ENCODE results near the gene ANKFY1. TPM values are rescaled to one million over a fixed set of nuclear protein-coding genes. Genes with fewer than 3 reads are reported as not detected.

The ANKFY1 gene
- total RNA-seq, 1 experiment from 2014 or later: 18.5 TPM

DNA sequence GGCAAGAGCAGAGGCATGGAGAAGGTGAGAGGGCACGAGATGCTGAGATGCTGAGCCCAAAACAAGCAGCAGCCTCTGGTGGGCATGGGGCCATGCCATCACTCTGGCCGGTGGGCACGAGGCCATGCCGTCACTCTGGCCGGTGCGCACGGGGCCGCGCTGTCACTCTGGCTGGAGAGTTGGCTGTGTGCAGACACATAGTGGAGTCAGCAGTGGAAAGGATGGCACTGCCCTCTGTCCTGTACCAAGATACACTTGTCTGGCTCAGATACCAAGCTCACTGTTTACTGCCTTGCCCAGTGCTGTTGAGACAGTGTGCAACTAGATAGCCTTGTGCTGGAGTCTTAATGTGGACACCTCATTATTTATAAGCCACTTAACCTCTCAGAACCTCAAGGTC lies 75.7 kb downstream of the ANKFY1 start:
- Histone ChIP-seq H3K4me1 (ENCODE audit: insufficient read depth, low read length) (no peaks in the 10 kb centered on the region), H4K20me1 (ENCODE audit: low read length) (no peaks in the 10 kb centered on the region), H3K27me3 (ENCODE audit: low read length) (no peaks in the 10 kb centered on the region), H3K27ac (ENCODE audit: low read length) (no peak overlapping the region), H3K9ac (ENCODE audit: low read length) (no peak overlapping the region), H3K4me3 (ENCODE audit: low read length) (no peak overlapping the region), H3K9me3 (ENCODE audit: low read length) (no peaks in the 10 kb centered on the region), H3F3A (ENCODE audit: low read length, unreplicated experiment) (no peaks in the 10 kb centered on the region), H3K79me2 (ENCODE audit: low read length) (no peaks in the 10 kb centered on the region), H2AFZ (ENCODE audit: low read length) (no peak overlapping the region), H3K36me3 (ENCODE audit: low read depth, low read length) (no peaks in the 10 kb centered on the region; the same call in none of the 2 replicates), H3K9me2 (replicated peaks; ENCODE audit: low read length) (no peaks in the 10 kb centered on the region), H3K4me2 (ENCODE audit: low read length) (no peak overlapping the region)
- DNase-seq: no peak
- intact Hi-C loops (cut with micrococcal nuclease): no loop called here
- BruUV-seq (replicated peaks): no TSS peak
- TF ChIP-seq EZH2phosphoT487 (IDR thresholded peaks at IDR 0.05; ENCODE audit: borderline replicate concordance, low read length): no peak
- TF ChIP-seq EZH2 (IDR thresholded peaks at IDR 0.05; ENCODE audit: low read length, unreplicated experiment): no peak
- TF ChIP-seq, protein P1, sequence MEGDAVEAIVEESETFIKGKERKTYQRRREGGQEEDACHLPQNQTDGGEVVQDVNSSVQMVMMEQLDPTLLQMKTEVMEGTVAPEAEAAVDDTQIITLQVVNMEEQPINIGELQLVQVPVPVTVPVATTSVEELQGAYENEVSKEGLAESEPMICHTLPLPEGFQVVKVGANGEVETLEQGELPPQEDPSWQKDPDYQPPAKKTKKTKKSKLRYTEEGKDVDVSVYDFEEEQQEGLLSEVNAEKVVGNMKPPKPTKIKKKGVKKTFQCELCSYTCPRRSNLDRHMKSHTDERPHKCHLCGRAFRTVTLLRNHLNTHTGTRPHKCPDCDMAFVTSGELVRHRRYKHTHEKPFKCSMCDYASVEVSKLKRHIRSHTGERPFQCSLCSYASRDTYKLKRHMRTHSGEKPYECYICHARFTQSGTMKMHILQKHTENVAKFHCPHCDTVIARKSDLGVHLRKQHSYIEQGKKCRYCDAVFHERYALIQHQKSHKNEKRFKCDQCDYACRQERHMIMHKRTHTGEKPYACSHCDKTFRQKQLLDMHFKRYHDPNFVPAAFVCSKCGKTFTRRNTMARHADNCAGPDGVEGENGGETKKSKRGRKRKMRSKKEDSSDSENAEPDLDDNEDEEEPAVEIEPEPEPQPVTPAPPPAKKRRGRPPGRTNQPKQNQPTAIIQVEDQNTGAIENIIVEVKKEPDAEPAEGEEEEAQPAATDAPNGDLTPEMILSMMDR (conservative IDR thresholded peaks at IDR 0.05; ENCODE audit: low read depth, low read length): no peak
- ATAC-seq: no peak
- ChIA-PET CTCF (no interaction called here), POLR2A (ENCODE audit: unreplicated experiment) (no interaction called here)

DNA sequence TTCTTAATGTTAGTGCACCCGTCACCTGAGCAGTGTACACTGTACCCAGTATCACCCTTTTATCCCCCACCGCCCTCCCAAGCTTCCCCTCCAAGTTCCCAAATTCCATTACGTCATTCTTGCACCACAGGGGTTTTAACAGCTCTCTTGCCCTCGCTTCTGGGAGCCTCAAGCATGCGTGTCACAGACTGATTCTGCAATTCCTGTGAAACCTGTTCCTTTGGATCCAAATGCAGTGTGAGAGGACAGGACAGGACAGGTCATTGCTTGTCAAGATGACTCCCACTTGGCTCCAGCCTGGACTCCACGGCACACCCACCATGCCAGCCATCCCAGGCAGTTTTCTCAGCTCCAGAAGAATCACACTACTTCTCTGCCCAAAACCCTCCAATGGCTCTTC lies 76.7 kb downstream of the ANKFY1 start:
- H3K27me3 ChIP-seq (ENCODE audit: low read length): no peaks in the 10 kb centered on the region
- DNase-seq: no peak
- H3K79me2 ChIP-seq (ENCODE audit: low read length): no peaks in the 10 kb centered on the region
- no TSS peak for BruUV-seq (replicated peaks)
- TF ChIP-seq EZH2 (IDR thresholded peaks at IDR 0.05; ENCODE audit: low read length, unreplicated experiment) (no peak), EZH2phosphoT487 (IDR thresholded peaks at IDR 0.05; ENCODE audit: borderline replicate concordance, low read length) (no peak)
- TF ChIP-seq, protein P1 (conservative IDR thresholded peaks at IDR 0.05; ENCODE audit: low read depth, low read length): no peak
- H3K9ac ChIP-seq (ENCODE audit: low read length): no peak overlapping the region
- H3F3A ChIP-seq (ENCODE audit: low read length, unreplicated experiment): no peaks in the 10 kb centered on the region
- H3K27ac ChIP-seq (ENCODE audit: low read length): no peak overlapping the region
- peaks cover 5% of the 10 kb centered on the region for H3K36me3 ChIP-seq (ENCODE audit: low read depth, low read length)
- ChIA-PET POLR2A (ENCODE audit: unreplicated experiment) (no interaction called here), CTCF (no interaction called here)
- ATAC-seq: no peak
- no peak overlapping the region for H3K4me3 ChIP-seq (ENCODE audit: low read length)
- H3K4me2 ChIP-seq (ENCODE audit: low read length): no peak overlapping the region
- H3K4me1 ChIP-seq (ENCODE audit: insufficient read depth, low read length): no peaks in the 10 kb centered on the region
- intact Hi-C loops (cut with micrococcal nuclease): no loop called here
- no peaks in the 10 kb centered on the region for H3K9me2 ChIP-seq (replicated peaks; ENCODE audit: low read length)
- no peaks in the 10 kb centered on the region for H3K9me3 ChIP-seq (ENCODE audit: low read length)
- no peaks in the 10 kb centered on the region for H4K20me1 ChIP-seq (ENCODE audit: low read length)
- H2AFZ ChIP-seq (ENCODE audit: low read length): no peak overlapping the region

DNA sequence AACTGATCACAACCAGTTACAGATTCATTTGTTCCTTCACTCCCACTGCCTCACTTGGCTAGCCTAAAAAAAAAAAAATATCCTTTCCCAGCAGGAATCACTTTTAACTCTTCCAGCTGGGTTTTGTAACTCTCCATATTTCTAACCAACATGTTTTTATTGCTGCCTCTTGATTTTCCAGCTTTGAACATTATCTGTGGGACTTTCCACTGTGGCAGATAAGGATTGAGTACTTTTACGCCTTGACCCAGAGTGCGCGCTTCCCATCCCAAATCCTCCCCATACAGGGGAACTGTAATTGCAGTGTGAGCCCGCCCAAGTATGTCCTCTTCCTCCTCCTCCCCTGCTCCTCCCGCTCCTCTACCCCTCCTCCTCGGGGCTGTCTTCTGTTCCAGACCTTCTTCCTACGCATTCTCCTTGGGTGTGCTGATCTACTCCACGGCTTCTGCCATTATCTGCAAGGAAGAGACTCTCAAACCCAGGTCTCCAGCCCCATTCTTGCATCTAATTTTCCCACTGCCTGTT lies 77.4 kb downstream of the ANKFY1 start:
- no peaks in the 10 kb centered on the region for H3K79me2 ChIP-seq (ENCODE audit: low read length)
- H3K4me3 ChIP-seq (ENCODE audit: low read length): no peak overlapping the region
- intact Hi-C loops (cut with micrococcal nuclease): no loop called here
- peaks cover 9% of the 10 kb centered on the region for H3K36me3 ChIP-seq (ENCODE audit: low read depth, low read length)
- no peak for TF ChIP-seq EZH2 (IDR thresholded peaks at IDR 0.05; ENCODE audit: low read length, unreplicated experiment)
- H3K9ac ChIP-seq (ENCODE audit: low read length): no peak overlapping the region
- H4K20me1 ChIP-seq (ENCODE audit: low read length): no peaks in the 10 kb centered on the region
- H3F3A ChIP-seq (ENCODE audit: low read length, unreplicated experiment): no peaks in the 10 kb centered on the region
- H3K27me3 ChIP-seq (ENCODE audit: low read length): no peaks in the 10 kb centered on the region
- no peaks in the 10 kb centered on the region for H3K4me1 ChIP-seq (ENCODE audit: insufficient read depth, low read length)
- no peak overlapping the region for H3K27ac ChIP-seq (ENCODE audit: low read length)
- ChIA-PET CTCF (no interaction called here), POLR2A (ENCODE audit: unreplicated experiment) (no interaction called here)
- H3K9me2 ChIP-seq (replicated peaks; ENCODE audit: low read length): no peaks in the 10 kb centered on the region
- no peak overlapping the region for H3K4me2 ChIP-seq (ENCODE audit: low read length)
- H2AFZ ChIP-seq (ENCODE audit: low read length): no peak overlapping the region
- no TSS peak for BruUV-seq (replicated peaks)
- H3K9me3 ChIP-seq (ENCODE audit: low read length): no peaks in the 10 kb centered on the region
- no peak for ATAC-seq
- no peak for DNase-seq

Measured in PC-3 (cell line).